Brain microvascular endothelial cell (primary cell): ENCODE data around the gene ZGPAT.

Experiments used
- DNase-seq: peaks from one replicate; pipeline ENCODE4 v3.0.0-alpha.2; 2020
- H3K27ac ChIP-seq: fragments of 250-450 bp; sonication (Bioruptor Pico); 2 replicates; pipeline ENCODE4 v1.5.1; 2020; ENCODE audit warnings: mild to moderate bottlenecking, moderate library complexity
- H3K27me3 ChIP-seq: fragments of 250-450 bp; sonication (Bioruptor Pico); replicated peaks from 2 replicates; pipeline ENCODE4 v1.5.1; 2020; ENCODE audit warnings: mild to moderate bottlenecking
- H3K36me3 ChIP-seq: fragments of 250-450 bp; sonication (Bioruptor Pico); replicated peaks from 2 replicates; pipeline ENCODE4 v1.5.1; 2020; ENCODE audit warnings: mild to moderate bottlenecking
- H3K4me3 ChIP-seq: 2 replicates; pipeline ENCODE4 v1.5.1; 2011; ENCODE audit warnings: low read depth, mild to moderate bottlenecking, control low read depth, low read length, moderate library complexity
- in situ Hi-C: cut with HindIII; loops from 2 replicates; pipeline ENCODE4 v1.10.0; 2017; ENCODE audit warnings: low sequenced_read_pairs, low pct_ligation_motif_present
- TF ChIP-seq, protein P1 (sequence below): IDR thresholded peaks from 2 replicates; pipeline ENCODE4 v1.5.1; 2011; ENCODE audit warnings: low read depth, mild to moderate bottlenecking, moderate library complexity, low read length, control low read depth, inconsistent platforms; ENCODE audit errors: missing control alignments

The ZGPAT gene

GRCh38 chr20:63736893-63737694 lies 29.3 kb downstream of the ZGPAT start:
- in situ Hi-C loops: no loop called here
- DNase-seq: no peak
- no peak overlapping the region for H3K4me3 ChIP-seq
- peaks cover 32% of the 10 kb centered on the region for H3K36me3 ChIP-seq
- no peaks in the 10 kb centered on the region for H3K27me3 ChIP-seq
- TF ChIP-seq, protein P1, sequence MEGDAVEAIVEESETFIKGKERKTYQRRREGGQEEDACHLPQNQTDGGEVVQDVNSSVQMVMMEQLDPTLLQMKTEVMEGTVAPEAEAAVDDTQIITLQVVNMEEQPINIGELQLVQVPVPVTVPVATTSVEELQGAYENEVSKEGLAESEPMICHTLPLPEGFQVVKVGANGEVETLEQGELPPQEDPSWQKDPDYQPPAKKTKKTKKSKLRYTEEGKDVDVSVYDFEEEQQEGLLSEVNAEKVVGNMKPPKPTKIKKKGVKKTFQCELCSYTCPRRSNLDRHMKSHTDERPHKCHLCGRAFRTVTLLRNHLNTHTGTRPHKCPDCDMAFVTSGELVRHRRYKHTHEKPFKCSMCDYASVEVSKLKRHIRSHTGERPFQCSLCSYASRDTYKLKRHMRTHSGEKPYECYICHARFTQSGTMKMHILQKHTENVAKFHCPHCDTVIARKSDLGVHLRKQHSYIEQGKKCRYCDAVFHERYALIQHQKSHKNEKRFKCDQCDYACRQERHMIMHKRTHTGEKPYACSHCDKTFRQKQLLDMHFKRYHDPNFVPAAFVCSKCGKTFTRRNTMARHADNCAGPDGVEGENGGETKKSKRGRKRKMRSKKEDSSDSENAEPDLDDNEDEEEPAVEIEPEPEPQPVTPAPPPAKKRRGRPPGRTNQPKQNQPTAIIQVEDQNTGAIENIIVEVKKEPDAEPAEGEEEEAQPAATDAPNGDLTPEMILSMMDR: no peak
- no peak overlapping the region for H3K27ac ChIP-seq

GRCh38 chr20:63737695-63737944 lies 29.8 kb downstream of the ZGPAT start:
- Histone ChIP-seq H3K36me3 (peaks cover 36% of the 10 kb centered on the region), H3K27me3 (no peaks in the 10 kb centered on the region), H3K4me3 (no peak overlapping the region), H3K27ac (no peak overlapping the region)
- in situ Hi-C loops: no loop called here
- no peak for DNase-seq
- TF ChIP-seq, protein P1: no peak

GRCh38 chr20:63737945-63738686 lies 30.3 kb downstream of the ZGPAT start:
- no peak overlapping the region for H3K27ac ChIP-seq
- in situ Hi-C loops: no loop called here
- no peaks in the 10 kb centered on the region for H3K27me3 ChIP-seq
- DNase-seq: no peak
- H3K36me3 ChIP-seq: peaks cover 37% of the 10 kb centered on the region
- TF ChIP-seq, protein P1: no peak
- no peak overlapping the region for H3K4me3 ChIP-seq

- Histone ChIP-seq H3K4me3 (no peak overlapping the region), H3K27me3 (no peaks in the 10 kb centered on the region), H3K36me3 (peaks cover 31% of the 10 kb centered on the region), H3K27ac (no peak overlapping the region)
- in situ Hi-C loops: no loop called here
- TF ChIP-seq, protein P1: no peak
- DNase-seq: no peak
Measured at GRCh38 chr20:63738687-63739129, 30.9 kb downstream of the ZGPAT start.

DNA sequence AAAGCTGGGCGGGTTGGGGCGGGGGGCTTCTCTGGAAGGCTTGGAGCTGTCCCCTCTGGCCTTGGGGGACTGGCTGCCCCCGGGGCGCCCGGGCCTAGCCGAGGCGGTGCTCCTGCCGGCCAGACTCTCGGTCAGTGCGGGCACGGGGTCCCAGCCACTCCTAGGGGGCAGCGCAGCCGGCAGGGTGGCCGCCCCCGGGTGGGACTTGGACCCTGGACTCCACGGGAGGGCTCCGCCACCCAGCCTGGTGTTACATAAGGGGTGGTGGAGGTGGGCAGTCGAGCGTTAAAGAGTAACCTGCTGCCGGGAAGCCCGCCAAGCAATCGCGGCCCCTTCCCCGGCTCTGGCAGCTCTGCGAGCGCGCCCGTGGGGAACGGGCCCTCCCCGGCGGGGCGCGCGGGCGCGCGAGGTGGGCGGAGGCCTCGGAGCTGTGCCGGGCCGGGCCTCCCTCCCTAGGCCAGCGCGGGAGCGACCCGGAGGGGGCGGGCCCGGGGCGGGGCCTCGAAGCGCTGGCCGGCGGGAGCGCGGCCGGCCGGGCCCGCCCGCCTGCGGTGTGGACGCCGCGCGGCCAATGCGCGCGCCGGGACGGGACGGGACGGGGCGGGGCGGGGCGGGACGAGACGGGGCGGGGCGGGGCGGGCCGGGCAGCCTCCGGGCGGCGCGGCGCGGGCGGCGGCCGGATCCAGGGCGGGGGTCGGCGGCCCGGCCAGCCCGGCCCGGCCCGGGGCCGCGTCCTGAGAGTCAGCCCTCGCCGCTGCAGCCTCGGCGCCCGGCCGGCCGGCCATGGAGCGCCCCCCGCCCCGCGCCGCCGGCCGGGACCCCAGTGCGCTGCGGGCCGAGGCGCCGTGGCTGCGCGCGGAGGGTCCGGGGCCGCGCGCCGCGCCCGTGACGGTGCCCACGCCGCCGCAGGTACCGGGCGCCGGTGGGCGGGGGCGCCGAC lies 31.6 kb downstream of the ZGPAT start, which contains the start of gene SLC2A4RG:
SLC2A4RG (plus strand) TSS at position 647 of the 940 bp plus-strand sequence; CDS start at position 784, 137 bp downstream.
- Histone ChIP-seq H3K27ac (peak within 1 kb of the TSS; percentile 36), H3K27me3 (no peaks in the 10 kb centered on the region), H3K4me3 (peak within 1 kb of the TSS; percentile 55), H3K36me3 (peaks cover 28% of the 10 kb centered on the region)
- TF ChIP-seq, protein P1: no peak
- in situ Hi-C loops: no loop called here
- DNase-seq: no peak
